H1 (cell line): Measurements from ENCODE around the gene MSANTD2. TPM values are rescaled to one million over a fixed set of nuclear protein-coding genes. Genes with fewer than 3 reads are reported as not detected.
A peak's percentile ranks its signal among the peaks of the same experiment; 100 is the strongest.

Experiments used
- CTCF ChIA-PET: fragments of 300-600 bp; sonication (Branson Sonifier 250); formaldehyde crosslinking; loops from one replicate; lab custom pipeline; 2021; ENCODE audit not compliant: partially characterized antibody; lab: Charles Lee
- POLR2A ChIA-PET: fragments of 300-600 bp; sonication (Branson Sonifier 250); formaldehyde crosslinking; loops from one replicate; lab custom pipeline; 2021; ENCODE audit warnings: inconsistent platforms; ENCODE audit not compliant: partially characterized antibody; lab: Charles Lee
- DNase-seq, 2 experiments: peaks; one replicate each; pipeline versions ENCODE4 v3.0.0 to v3.0.0-alpha.2; 2010 to 2022; ENCODE audit warnings: low spot score in 2 of 2, low read depth in 1 of 2, mixed read lengths in 1 of 2
- FAIRE-seq: peaks from 2 replicates; lab custom pipeline; 2011; peaks lifted over from hg19 to GRCh38; lab: Jason Lieb, UNC
- H2AFZ ChIP-seq: 2 replicates; pipeline ENCODE4 v1.8.1; 2012; ENCODE audit warnings: low read length, inconsistent platforms
- H2AK5ac ChIP-seq: 2 replicates; pipeline ENCODE4 v1.6.1; 2013; ENCODE audit warnings: low read depth, low read length
- H2BK120ac ChIP-seq: replicated peaks from 2 replicates; pipeline ENCODE3; 2013; ENCODE audit warnings: low read depth, low read length, inconsistent platforms
- H2BK12ac ChIP-seq: 2 replicates; pipeline ENCODE4 v1.6.1; 2013; ENCODE audit warnings: low read depth, low read length
- H2BK15ac ChIP-seq: 2 replicates; pipeline ENCODE4 v1.6.1; 2013; ENCODE audit warnings: low read length
- H2BK20ac ChIP-seq: 2 replicates; pipeline ENCODE4 v1.6.1; 2013; ENCODE audit warnings: low read length
- H2BK5ac ChIP-seq: 2 replicates; pipeline ENCODE4 v1.6.1; 2013; ENCODE audit warnings: low read depth, low read length
- H3K14ac ChIP-seq: 2 replicates; pipeline ENCODE4 v1.6.1; 2013; ENCODE audit warnings: inconsistent platforms; ENCODE audit not compliant: insufficient read length
- H3K18ac ChIP-seq: 2 replicates; pipeline ENCODE4 v1.6.1; 2013; ENCODE audit warnings: low read length; ENCODE audit errors: extremely low read depth
- H3K23ac ChIP-seq: 2 replicates; pipeline ENCODE4 v1.6.1; 2013; ENCODE audit warnings: inconsistent platforms; ENCODE audit not compliant: insufficient read length
- H3K23me2 ChIP-seq: 2 replicates; pipeline ENCODE4 v1.6.1; 2013; ENCODE audit warnings: low read depth, low read length
- H3K27ac ChIP-seq: 2 replicates; pipeline ENCODE4 v1.6.1; 2011; ENCODE audit warnings: low read depth, low read length, inconsistent platforms
- H3K27me3 ChIP-seq, 4 experiments: replicated peaks in 1 of 4; 1 replicate in 1 of 4; 2 replicates in 3 of 4; pipeline versions ENCODE4 v1.6.1 to v1.8.1; 2011 to 2013; ENCODE audit warnings: low read length in 3 of 4, mild to moderate bottlenecking in 3 of 4, inconsistent platforms in 2 of 4, mixed read lengths in 2 of 4, moderate library complexity in 1 of 4; ENCODE audit not compliant: control insufficient read depth in 3 of 4, insufficient read depth in 3 of 4; ENCODE audit errors: extremely low read depth in 1 of 4
- H3K36me3 ChIP-seq, 4 experiments: 2 replicates each; pipeline versions ENCODE4 v1.6.1 to v1.8.1; 2011 to 2013; ENCODE audit warnings: mild to moderate bottlenecking in 4 of 4, low read length in 3 of 4, moderate library complexity in 2 of 4, control low read depth in 1 of 4, inconsistent platforms in 1 of 4; ENCODE audit not compliant: insufficient read depth in 4 of 4, control insufficient read depth in 2 of 4
- H3K4ac ChIP-seq: replicated peaks from 2 replicates; pipeline ENCODE3; 2013; ENCODE audit warnings: low read length, low read depth, mixed read lengths, inconsistent platforms; ENCODE audit not compliant: insufficient read length
- H3K4me1 ChIP-seq, 4 experiments: replicated peaks in 1 of 4; 1 replicate in 1 of 4; 2 replicates in 3 of 4; pipeline versions ENCODE4 v1.6.1 to v1.8.1; 2011 to 2013; ENCODE audit warnings: low read length in 3 of 4, inconsistent platforms in 2 of 4, mixed read lengths in 1 of 4; ENCODE audit not compliant: insufficient read depth in 4 of 4, control insufficient read depth in 3 of 4
- H3K4me2 ChIP-seq, 2 experiments: 2 replicates each; pipeline versions ENCODE4 v1.6.1 to v1.8.1; 2011 to 2013; ENCODE audit warnings: low read depth in 2 of 2, low read length in 2 of 2, control low read depth in 1 of 2, inconsistent platforms in 1 of 2, mild to moderate bottlenecking in 1 of 2; ENCODE audit not compliant: insufficient read depth in 1 of 2
- H3K4me3 ChIP-seq, 4 experiments: fragments of 200-600, 300-600 bp in 1 of 4; sonication (generic), shearing (Covaris generic), sonication (Bioruptor Twin) in 1 of 4; 2 replicates each; pipeline versions ENCODE4 v1.5.1 to v1.8.1; 2011 to 2016; ENCODE audit warnings: low read length in 4 of 4, low read depth in 3 of 4, control low read depth in 2 of 4, inconsistent platforms in 2 of 4, mild to moderate bottlenecking in 2 of 4, mixed read lengths in 1 of 4, moderate library complexity in 1 of 4; ENCODE audit not compliant: insufficient read depth in 2 of 4; ENCODE audit errors: extremely low read depth in 1 of 4
- H3K56ac ChIP-seq: replicated peaks from 2 replicates; pipeline ENCODE3; 2013; ENCODE audit warnings: low read depth, mild to moderate bottlenecking, mixed read lengths, low read length, inconsistent platforms; ENCODE audit not compliant: insufficient read length
- H3K79me1 ChIP-seq: 2 replicates; pipeline ENCODE4 v1.6.1; 2013; ENCODE audit warnings: low read depth, low read length, control low read depth
- H3K79me2 ChIP-seq, 2 experiments: 2 replicates each; pipeline versions ENCODE4 v1.6.1 to v1.8.1; 2012 to 2013; ENCODE audit warnings: low read length in 2 of 2, mild to moderate bottlenecking in 2 of 2, inconsistent platforms in 1 of 2; ENCODE audit not compliant: insufficient read depth in 2 of 2, control insufficient read depth in 1 of 2
- H3K9ac ChIP-seq, 4 experiments: replicated peaks in 1 of 4; 1 replicate in 1 of 4; 2 replicates in 3 of 4; pipeline versions ENCODE4 v1.6.1 to v1.8.1; 2011 to 2013; ENCODE audit warnings: low read depth in 3 of 4, low read length in 3 of 4, control low read depth in 2 of 4, mild to moderate bottlenecking in 2 of 4, moderate library complexity in 2 of 4, inconsistent platforms in 1 of 4; ENCODE audit errors: extremely low read depth in 1 of 4
- H3K9me3 ChIP-seq, 2 experiments: 2 replicates each; pipeline versions ENCODE4 v1.6.1 to v1.8.1; 2012 to 2013; ENCODE audit warnings: mild to moderate bottlenecking in 2 of 2, moderate library complexity in 2 of 2, control low read depth in 1 of 2, inconsistent platforms in 1 of 2, low read depth in 1 of 2, low read length in 1 of 2, mixed read lengths in 1 of 2; ENCODE audit not compliant: insufficient read depth in 2 of 2
- H4K20me1 ChIP-seq, 2 experiments: replicated peaks in 1 of 2; 2 replicates each; pipeline versions ENCODE3 to v1.8.1; 2011 to 2013; ENCODE audit warnings: inconsistent platforms in 2 of 2, low read length in 2 of 2, mild to moderate bottlenecking in 1 of 2; ENCODE audit not compliant: insufficient read depth in 2 of 2, control insufficient read depth in 1 of 2
- H4K5ac ChIP-seq: 2 replicates; pipeline ENCODE4 v1.6.1; 2013; ENCODE audit warnings: low read length, low read depth, mixed read lengths, inconsistent platforms; ENCODE audit not compliant: insufficient read length
- H4K8ac ChIP-seq: 2 replicates; pipeline ENCODE4 v1.8.0; 2013; ENCODE audit warnings: mild to moderate bottlenecking, moderate library complexity, low read length, inconsistent platforms; ENCODE audit not compliant: insufficient read depth; ENCODE audit errors: extremely low read depth
- H4K91ac ChIP-seq: replicated peaks from 2 replicates; pipeline ENCODE3; 2013; ENCODE audit warnings: low read length, mixed read lengths, inconsistent platforms; ENCODE audit not compliant: insufficient read length
- POLR2A ChIP-seq, 2 experiments: IDR thresholded peaks; 1 replicate in 1 of 2; 2 replicates in 1 of 2; pipeline ENCODE4 v1.6.1; 2011; ENCODE audit warnings: low read depth in 2 of 2, low read length in 2 of 2, mild to moderate bottlenecking in 2 of 2; ENCODE audit errors: control extremely low read depth in 1 of 2
- TBP ChIP-seq: IDR thresholded peaks from 2 replicates; pipeline ENCODE4 v1.6.1; 2011; ENCODE audit warnings: low read depth, low read length, improper control_type of control experiment
- TCF12 ChIP-seq: IDR thresholded peaks from 2 replicates; pipeline ENCODE4 v1.6.1; 2011; ENCODE audit warnings: low read depth, mild to moderate bottlenecking, low read length
- WGBS, 2 experiments: shearing (Covaris generic) in 1 of 2; methylation state at CpG; one replicate each; pipeline versions ENCODE4 v1.1.6 to v1.1.7; 2013 to 2015; ENCODE audit warnings: low lambda C conversion rate in 2 of 2, mixed read lengths in 2 of 2, inconsistent platforms in 1 of 2, low coverage in 1 of 2, missing lambda C conversion rate in 1 of 2; ENCODE audit not compliant: insufficient replicate concordance in 2 of 2, insufficient coverage in 1 of 2, insufficient read length in 1 of 2; ENCODE audit errors: extremely low coverage in 1 of 2, missing lambda C conversion rate in 1 of 2; 5-methylcytosine and 5-hydroxymethylcytosine counted together
- polyA plus RNA-seq, 7 experiments: library from polyadenylated mRNA; depleted of rRNA in 3 of 7; stranded (reverse) in 5 of 7; unstranded in 2 of 7; fragments of >200 nt in 5 of 7; fragments of 200-250 nt in 2 of 7; gene quantifications; 1 replicate in 5 of 7; 2 replicates in 1 of 7; 4 replicates in 1 of 7; pipeline versions ENCODE4 v1.2.1 to v1.2.3, GENCODE V29; 2011 to 2013; ENCODE audit warnings: missing spikeins in 2 of 7, mixed read lengths in 2 of 7
- total RNA-seq: library from RNA; stranded (reverse); fragmentation: NEBNext Ultra II Directional; extraction: Animal tissue kit (Norgen Biotek cat#: 25700); gene quantifications from 2 replicates; pipeline ENCODE4 v1.2.1, GENCODE V29; 2021

The MSANTD2 gene
- total and polyA plus RNA-seq, 2 of the 8 experiments (the other 6 are each of a cell fraction or from before 2014, with no cell fraction given): 8.2 to 15.9 TPM

DNA sequence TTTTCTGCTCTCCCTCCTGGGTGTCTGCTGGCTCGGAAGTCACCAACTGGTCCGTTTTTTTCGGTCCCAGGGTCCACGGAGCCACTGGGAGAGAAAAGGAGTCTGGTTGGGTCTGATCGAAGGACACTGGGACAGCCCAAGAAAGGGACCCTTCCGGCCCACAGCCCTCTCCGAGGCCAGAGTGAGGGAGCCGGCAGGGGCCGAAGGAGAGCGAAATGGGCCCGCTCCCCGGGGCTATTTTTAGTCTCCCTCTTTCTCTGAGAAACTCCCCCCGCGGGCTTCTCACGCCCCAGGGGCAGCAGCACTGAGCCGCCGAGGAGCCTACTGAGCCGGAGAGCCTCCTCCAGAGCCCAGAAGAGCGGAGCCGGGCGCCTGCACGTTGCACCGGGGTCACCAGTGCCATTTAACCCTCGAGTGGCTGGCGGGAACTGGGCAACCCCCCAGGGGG is 40.0 kb downstream of the MSANTD2 start:
- Histone ChIP-seq H3K27ac (no peak overlapping the region), H3K4ac (peak overlapping the region; percentile 8), H4K91ac (no peak overlapping the region), H2AK5ac (no peak overlapping the region), H3K27me3 (peaks cover 61 to 81% (median 75%) of the 10 kb centered on the region in 4 experiments), H4K5ac (no peak overlapping the region), H3K56ac (no peak overlapping the region), H4K8ac (no peak overlapping the region; the same call in 1 of the 2 replicates), H3K9me3 (no peaks in the 10 kb centered on the region), H3K18ac (0 out of 2 replicates have a peak overlapping the region, but pooled peaks have one; percentile 71), H2BK12ac (peak overlapping the region; percentile 39; the same call in 1 of the 2 replicates), H3K4me3 (peak overlapping the region in 1 of 4 experiments; percentile 58; a peak in 2 of 8 replicates), H2BK120ac (no peak overlapping the region), H3K36me3 (peaks cover 0 to 3% (median 0%) of the 10 kb centered on the region in 4 experiments; a peak in 1 of 8 replicates), H2BK15ac (0 out of 2 replicates have a peak overlapping the region, but pooled peaks have one; percentile 46), H4K20me1 (peaks cover 20 to 38% of the 10 kb centered on the region in 2 experiments), H3K14ac (no peak overlapping the region), H3K79me2 (no peaks in the 10 kb centered on the region), H3K9ac (no peak overlapping the region), H2AFZ (no peak overlapping the region), H2BK20ac (no peak overlapping the region), H3K4me1 (peaks cover 6 to 41% (median 27%) of the 10 kb centered on the region in 4 experiments), H3K23ac (no peak overlapping the region), H2BK5ac (no peak overlapping the region), H3K23me2 (peaks cover 17% of the 10 kb centered on the region; the same call in 1 of the 2 replicates), H3K79me1 (no peaks in the 10 kb centered on the region), H3K4me2 (peak overlapping the region; percentile 80 to 81)
- FAIRE-seq (no peak), DNase-seq (peak in 1 of 2 experiments; percentile 64)
- 5% methylated on average over 17 of the region's 25 CpGs; no CpG with 5 or more reads in 1 of the 2 experiments for WGBS, 2 experiments
- ChIA-PET POLR2A (interaction anchor here (0.7 to 4.2 kb wide), 4 partner anchors 14 to 89 kb away, joined by 3 to 26 read pairs (median 5); partner anchors contain the start of gene MSANTD2), CTCF (interaction anchor here (1.0 to 28.0 kb wide), 14 partner anchors 8 to 503 kb away, joined by 3 to 382 read pairs (median 13); partner anchors contain the start of genes NRGN, ROBO3, SIAE and SPA17)
- TF ChIP-seq TBP (no peak), POLR2A (IDR thresholded peaks at IDR 0.05; ENCODE audit: control extremely low read depth in 1 of 2, low read depth in 2 of 2, low read length in 2 of 2) (no peak), TCF12 (no peak)
